ENCODE results near the gene GHRH.

GHRH gene

DNA sequence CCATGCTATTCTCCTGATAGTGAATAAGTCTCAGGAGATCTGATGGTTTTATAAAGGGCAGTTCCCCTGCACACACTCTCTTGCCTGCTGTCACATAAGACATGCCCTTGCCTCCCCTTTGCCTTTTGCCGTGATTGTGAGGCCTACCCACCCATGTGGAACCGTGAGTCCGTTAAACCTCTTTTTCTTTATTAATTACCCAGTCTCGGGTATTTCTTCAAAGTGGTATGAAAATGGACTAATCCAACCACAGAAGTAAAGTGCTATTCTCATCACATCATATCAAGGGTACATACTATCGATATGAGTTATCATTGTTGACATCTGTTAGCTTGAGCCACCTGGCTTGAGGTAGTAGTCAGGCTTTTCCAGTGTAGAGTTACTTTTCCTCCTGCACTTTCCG lies 30.1 kb upstream of the GHRH start:
- in situ Hi-C loops (cut with HindIII; ENCODE audit: low sequenced_read_pairs), result no loop called here

DNA sequence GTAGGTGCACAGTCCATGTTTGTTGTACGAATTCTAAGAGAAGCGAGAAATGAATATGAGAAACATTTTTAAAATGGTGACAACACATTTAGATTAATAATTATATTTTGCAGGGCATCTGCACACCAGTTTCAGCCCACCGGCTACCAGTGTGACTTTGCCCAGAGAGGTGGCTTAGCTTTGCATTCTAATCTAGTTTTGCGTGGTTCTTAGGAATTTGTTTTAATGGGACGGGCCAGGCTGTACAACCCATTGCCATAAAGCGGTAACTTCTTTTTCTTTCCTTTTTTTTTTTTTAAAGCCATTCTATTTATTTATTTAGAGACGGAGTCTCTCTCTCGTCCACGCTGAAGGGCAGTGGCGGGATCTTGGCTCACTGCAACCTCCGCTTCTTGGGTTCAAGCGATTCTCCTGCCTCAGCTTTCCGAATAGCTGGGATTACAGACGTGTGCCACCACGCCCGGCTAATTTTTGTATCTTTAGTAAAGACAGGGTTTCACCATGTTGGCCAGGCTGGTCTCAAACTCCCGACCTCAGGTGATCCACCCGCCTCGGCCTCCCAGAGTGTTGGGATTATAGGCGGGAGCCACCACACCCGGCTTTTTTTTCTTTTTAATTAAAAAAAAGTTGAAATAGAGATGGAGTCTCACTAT lies 28.7 kb upstream of the GHRH start:
- in situ Hi-C loops (cut with HindIII; ENCODE audit: low sequenced_read_pairs), result no loop called here

DNA sequence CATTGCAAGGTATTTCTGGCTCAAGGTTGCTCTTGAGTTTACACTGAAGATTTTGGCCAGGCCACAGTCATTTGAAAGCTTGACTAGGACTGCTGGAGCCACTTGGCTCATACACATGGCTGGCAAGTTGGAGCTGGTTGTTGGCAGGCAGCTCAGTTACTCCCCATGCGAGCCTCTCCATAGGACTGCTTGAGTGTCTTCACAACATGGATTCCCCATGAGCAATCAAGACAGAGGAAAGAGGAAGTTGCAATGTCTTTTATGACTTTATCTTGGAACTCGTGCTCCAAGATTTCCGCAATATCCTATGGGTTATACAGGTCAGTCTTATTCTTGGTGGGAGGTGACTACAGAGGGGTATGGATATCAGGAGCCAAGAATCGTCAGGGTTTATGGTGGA lies 26.5 kb upstream of the GHRH start:
- in situ Hi-C loops (cut with HindIII; ENCODE audit: low sequenced_read_pairs), result no loop called here

DNA sequence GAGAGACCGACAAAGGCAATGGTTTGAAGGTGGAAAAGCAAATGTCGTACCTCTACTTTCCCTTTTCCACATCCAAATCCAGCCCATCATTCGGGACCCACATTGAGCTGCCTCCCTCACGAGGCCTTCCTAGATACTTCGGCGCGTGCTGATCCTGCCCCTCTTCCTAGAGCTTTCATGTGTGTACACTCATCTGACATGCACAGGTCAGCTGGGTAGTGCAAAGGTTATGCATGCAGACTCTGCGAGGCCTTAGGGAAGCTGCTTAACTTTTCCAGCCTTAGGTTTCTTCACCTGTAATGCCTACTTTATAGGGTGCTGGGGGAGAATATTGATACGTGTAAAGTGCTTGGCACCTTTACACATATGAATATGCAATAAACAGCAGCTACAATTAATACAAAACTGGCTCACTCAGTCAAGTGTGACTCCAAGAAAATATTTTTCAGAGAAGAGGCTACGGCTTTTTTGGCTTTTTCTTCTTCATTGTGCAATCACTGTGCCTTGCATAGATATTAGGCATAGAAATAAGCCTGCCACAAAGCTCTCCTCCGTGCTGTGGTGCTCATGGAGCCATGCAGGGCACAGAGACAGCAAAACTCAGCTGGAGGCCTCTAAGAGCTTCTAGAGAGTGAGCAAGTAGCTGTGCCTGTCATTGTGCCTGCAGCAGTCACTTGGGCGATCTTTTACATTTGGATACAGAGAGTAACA lies 24.2 kb upstream of the GHRH start:
- in situ Hi-C loops (cut with HindIII; ENCODE audit: low sequenced_read_pairs), result no loop called here

DNA sequence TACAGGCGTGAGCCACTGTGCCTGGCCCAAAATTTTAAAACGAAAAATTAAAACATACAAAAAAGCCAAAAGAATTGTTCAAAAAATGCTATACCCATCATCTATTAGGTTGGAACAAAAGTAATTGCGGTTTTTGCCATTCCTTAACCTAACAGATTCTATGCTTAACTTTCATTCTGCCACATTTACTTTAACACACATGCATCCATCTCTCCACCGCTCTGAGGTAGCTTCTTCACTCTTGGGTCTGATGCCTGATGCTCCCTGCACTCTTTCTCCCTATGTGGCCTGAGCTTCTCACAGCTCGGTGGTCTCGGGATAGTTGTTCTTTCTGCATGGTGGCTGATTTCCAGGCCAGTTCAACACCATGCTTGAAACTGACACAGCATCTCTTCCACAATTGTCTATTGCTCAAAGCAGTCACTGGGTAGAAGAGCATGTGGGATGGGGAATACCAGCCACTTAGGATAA lies 23.1 kb upstream of the GHRH start:
- in situ Hi-C loops (cut with HindIII; ENCODE audit: low sequenced_read_pairs), result no loop called here

DNA sequence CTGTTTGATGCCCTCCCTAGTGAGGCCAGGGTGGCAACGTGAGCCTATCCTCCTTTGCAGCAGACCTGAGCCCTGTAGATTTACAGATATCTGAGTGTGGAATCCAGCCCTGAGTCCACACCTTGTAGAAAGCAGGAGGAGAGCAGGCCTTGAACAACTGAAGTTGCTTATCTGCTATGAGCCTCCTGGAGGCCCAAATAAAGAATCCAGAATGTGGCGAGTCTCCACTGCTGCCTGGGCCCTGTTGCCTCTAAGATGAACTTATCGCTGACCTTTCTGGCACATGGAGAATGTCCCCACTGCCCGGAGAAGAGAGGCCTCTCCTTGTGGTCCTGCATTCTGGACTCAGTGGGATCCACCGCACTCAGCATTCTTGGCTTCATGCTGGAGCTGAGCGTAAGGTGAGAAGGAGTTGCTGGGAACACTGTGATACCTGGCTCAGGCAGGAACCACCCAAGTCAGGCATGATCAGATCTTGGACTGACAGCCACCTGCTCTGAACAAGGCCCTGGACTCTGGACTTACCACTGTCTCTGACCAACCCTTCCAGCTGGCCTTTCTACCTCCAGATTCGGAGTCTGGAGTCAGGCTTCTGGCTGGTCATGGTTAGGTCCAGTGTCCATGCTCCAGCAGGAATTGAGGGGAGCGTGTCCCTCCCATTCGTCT lies 22.0 kb upstream of the GHRH start:
- in situ Hi-C loops (cut with HindIII; ENCODE audit: low sequenced_read_pairs), result no loop called here

DNA sequence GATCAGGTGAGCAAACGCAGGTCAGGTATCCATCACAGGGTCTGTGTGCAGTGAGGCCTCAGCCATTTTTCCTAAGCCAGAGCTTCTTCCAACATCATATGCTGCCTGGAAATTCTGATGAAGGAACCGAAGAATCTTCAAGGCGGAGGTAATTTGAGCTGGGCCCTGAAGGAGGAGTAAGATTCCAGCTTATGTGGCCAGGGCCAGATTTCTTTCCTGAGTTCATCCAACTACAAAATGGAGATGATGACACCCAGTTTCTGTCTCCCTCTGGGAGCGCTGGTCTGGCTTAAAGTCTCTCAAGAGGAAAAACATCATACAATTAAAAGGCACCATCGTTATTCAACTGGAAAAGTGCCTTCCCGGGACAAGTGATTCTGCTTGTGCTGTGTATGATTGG lies 20.9 kb upstream of the GHRH start:
- in situ Hi-C loops (cut with HindIII; ENCODE audit: low sequenced_read_pairs), result no loop called here

DNA sequence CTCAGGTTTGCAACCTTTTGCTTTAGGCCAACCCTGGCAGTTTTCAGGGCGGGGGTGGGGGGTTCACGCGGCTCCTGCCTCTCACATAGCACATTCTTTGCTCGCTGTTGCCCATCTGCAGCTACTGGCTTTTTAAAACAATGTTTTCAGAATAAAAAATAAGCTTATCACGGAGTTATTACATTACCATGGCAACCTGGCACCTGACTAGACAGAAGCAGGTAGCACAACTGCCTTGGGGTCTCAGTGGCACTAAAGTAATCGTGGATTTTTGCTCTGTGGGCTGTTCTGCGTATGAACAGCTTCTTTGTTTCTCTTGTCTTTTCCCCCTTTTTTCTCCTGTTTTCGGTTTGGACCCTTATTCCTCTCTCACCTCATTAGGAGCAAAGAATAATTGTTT lies 18.8 kb upstream of the GHRH start:
- in situ Hi-C loops (cut with HindIII; ENCODE audit: low sequenced_read_pairs), result no loop called here

DNA sequence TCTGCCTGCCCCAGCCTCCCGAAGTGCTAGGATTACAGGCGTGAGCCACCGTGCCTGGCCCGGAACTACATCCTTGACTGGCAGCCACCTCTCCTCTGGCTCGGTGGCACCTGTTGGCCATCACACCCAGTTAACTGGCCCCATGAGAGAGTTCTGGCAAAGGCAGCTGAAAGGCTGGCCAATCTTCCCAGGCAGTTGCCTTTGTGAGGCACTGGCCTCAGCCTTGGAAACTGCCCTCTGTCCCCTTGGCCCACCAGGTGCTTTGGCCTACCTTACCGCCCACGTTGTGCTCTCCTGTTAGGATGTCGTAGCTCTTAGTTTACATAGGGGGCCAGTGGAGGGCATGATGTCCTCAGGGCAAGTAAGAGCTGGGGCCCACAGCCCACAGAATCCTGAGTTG lies 18.2 kb upstream of the GHRH start:
- in situ Hi-C loops (cut with HindIII; ENCODE audit: low sequenced_read_pairs), result no loop called here

DNA sequence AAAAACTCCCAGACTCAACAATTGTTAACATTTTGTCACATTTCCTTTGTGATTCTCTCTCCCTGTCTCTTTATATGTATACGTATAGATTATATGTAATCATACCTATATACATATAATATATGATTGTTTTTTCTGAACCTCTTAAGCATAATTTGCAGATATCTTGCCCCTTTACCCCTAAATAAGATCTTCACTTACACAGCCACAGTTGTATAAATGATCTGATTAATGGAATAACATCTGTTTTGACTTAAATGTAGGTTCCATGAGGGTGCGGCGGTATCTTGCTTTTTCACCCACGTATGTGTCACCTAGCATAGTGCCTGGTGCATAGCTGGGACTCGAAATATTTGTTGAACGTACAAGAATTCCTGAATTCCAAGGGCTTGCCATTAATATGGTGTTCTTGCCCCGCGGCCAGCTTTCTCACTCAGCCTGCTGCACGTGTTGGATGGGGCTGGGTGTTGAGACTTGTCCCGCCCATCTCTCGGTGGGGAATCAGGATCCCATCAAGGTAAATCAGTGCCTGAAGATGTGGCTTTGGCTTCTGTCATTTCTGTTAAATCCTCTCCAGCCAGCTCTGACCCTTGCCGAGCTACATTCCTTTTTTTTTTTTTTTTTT lies 17.5 kb upstream of the GHRH start:
- in situ Hi-C loops (cut with HindIII; ENCODE audit: low sequenced_read_pairs), result no loop called here

DNA sequence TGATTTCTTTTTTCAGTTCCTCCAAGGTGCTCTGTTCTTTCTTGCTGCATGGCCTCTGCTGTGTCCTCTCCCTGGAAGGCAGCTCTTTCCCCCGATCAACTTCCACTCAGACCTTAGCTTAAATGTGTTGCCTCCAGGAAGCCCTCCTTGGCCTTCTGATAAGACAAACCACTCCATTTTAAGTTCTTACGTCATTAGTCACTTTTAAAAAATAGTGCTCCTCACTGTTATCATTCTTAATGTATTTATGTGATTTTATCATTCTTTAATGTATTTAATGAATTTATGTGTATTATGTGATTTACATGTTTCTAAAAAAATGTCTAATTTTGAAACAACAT lies 15.6 kb upstream of the GHRH start:
- in situ Hi-C loops (cut with HindIII; ENCODE audit: low sequenced_read_pairs), result no loop called here

DNA sequence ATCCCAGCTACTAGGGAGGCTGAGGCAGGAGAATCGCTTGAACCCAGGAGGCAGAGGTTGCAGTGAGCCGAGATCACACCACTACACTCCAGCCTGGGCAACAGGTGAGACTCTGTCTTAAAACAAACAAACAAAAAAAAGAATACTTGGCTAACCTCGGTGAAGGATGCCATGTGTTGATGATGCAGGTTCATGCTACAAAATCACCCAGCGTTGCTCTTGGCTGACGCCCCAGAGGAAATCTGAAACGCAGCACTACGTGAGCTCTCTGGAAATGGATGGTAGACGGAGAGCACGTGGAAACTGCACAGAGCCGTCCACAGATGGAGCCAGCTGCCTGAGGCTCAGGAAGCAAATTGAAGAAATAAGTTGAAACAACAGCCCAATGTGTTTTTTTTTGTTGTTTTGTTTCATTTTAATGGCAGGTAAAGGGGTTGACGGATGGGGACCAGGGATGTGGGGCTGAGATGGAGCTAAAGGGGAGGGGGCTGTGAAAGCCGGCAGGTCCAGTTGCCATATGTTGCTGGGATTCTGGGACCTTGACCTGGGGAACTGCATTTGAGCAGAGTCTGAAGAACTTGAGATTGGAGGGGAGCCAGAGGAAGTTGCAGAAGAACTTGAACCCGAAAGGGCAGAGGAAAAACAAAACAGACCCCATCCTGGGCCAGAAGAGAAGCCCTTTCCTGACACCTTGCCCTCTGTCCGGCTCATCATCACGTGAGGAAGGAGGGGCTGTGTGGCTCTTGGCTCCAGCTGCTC lies 15.1 kb upstream of the GHRH start:
- in situ Hi-C loops (cut with HindIII; ENCODE audit: low sequenced_read_pairs), result no loop called here

DNA sequence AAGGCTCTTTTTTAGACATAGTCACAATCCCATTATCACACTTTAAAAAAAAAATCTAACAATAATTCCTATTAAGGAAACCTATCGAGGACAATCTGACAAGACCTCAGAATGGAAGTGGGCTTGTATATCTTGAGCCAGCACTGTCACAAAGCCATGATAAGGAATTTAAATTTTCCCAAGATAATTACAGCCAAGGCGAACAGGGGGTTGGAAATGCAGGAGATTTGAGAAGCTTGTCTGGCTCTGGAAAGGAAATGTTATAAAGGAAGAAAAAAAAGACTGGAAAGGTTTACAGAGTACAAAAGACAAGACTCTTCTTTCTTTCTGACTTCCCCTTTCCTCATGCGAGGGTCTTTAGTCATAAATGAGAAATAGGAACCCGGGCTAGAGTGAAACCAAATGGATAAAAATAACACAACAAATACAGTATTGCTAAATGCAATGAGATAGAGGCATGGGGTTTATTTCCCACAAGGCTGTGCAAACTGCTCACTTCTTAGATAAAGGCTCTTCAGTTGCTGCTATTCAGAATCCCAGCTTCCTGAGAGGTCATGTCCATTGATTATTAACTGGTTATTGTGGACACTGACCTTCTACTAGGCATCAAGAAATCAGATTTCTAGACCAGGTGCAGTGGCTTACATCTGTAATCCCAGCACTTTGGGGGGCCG lies 13.4 kb upstream of the GHRH start:
- in situ Hi-C loops (cut with HindIII; ENCODE audit: low sequenced_read_pairs), result loop anchor here (25.0 kb wide), 1 partner anchor 237 kb away; the partner anchor contains the start of gene NNAT

DNA sequence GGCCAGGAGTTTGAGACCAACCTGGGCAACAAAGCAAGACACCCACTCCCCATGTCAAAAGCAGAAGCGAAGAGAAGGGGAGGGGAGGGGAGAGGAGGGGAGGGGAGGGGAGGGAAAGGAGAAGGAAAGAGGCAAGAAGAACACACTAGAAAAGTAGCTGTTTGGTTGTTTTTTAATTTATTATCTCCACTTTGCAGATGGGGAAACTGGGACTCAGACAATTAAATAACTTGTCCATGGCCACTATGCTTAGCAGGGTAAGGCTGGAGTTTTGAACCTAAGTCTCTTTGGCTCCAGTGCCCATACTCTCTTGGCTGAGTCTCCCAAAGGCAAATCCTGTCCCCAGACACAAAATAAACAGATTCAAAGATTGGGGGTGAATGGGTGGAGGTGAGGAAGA lies 12.4 kb upstream of the GHRH start:
- in situ Hi-C loops (cut with HindIII; ENCODE audit: low sequenced_read_pairs), result loop anchor here (25.0 kb wide), 1 partner anchor 238 kb away; the partner anchor contains the start of gene NNAT

DNA sequence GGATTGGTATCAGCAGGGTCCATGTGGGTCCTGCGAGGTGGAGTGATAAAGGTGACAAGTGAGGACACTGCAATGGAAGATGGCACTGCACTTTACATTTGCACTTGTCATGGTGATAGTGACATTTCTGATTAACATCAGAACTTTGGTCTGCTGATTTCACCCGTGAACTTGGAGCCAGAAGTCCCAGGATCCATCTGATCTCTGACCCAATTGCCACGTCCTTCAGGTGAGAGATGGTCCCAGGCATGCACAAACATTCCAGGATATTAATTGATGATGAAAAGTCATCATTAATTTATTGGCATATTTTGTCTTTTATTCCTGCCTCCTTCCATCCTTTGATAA lies 9.8 kb upstream of the GHRH start:
- in situ Hi-C loops (cut with HindIII; ENCODE audit: low sequenced_read_pairs), result loop anchor here (25.0 kb wide), 1 partner anchor 241 kb away; the partner anchor contains the start of gene NNAT

DNA sequence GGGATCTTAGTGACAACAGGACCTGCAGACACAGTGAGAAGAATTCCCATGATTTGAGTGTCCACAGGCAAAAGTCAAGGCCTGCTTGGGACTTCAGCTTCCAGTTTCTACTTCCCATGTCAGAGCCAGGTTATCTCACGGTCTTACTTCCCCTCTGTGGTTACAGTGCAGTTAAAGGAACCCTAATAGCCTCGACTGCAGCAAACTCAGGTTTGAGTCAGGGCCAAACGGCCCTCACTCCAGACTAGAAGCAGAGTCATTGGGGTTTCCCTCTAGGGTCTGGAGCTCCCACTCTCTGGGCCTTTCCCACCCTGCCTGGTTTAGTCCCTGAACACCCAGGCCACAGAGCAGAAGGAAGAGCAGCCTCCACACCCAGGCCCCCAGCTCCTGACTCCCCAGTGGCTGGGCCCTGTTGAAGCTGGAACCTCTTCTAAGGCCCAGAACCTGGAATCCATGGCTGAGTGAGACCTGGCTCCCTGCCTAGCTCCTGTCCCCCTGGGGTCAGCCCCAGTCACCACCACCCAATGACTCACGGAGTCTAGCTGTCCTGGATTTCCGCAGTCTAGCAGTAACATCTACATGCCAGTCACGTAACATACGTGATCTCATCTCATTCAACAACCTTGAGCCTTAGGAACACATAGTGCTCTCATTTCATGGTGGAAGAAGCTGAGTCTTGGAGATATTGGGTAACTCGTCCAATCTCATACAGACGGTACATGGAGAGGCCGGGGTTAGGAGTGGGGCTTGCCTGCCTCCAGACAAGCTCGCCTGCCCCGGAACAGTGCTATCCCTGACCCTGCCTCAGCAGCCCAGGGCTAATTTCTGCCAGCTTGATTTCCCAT lies 9.2 kb upstream of the GHRH start:
- in situ Hi-C loops (cut with HindIII; ENCODE audit: low sequenced_read_pairs), result loop anchor here (25.0 kb wide), 1 partner anchor 242 kb away; the partner anchor contains the start of gene NNAT

DNA sequence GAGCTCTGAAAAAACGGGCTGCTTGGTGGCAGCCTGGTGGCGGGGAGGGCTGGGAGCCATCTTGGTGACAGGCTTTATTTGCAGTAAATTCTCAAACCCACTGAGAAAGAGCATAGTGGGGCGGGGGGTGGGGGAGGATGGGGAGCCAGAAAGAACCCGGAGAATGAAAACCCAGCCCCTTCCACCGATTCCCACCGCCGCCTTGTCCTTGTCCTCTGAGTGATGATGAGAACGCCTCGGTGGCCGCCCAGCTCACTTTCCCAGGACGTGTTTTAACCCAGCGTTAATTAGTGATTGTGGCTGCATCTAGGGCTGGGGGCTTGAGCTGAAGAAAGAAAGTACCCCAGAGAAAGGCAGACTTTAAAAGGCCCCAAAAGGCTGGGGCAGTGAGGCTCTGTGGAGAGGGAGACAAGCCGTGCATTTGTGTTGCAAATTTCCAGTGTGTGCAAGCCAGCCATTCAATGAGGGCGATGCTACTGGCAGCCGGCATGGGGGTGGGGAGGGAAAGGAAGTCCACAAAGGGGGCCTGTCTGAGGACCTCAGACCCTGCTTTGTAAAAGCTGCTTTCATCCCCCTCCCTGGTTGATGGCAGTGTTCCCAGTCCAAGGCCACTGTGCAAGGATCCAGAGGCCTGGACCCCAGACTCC lies 6.2 kb upstream of the GHRH start:
- in situ Hi-C loops (cut with HindIII; ENCODE audit: low sequenced_read_pairs), result loop anchor here (5.0 to 25.0 kb wide), 2 partner anchors 85 to 245 kb away; partner anchors contain the start of gene NNAT

DNA sequence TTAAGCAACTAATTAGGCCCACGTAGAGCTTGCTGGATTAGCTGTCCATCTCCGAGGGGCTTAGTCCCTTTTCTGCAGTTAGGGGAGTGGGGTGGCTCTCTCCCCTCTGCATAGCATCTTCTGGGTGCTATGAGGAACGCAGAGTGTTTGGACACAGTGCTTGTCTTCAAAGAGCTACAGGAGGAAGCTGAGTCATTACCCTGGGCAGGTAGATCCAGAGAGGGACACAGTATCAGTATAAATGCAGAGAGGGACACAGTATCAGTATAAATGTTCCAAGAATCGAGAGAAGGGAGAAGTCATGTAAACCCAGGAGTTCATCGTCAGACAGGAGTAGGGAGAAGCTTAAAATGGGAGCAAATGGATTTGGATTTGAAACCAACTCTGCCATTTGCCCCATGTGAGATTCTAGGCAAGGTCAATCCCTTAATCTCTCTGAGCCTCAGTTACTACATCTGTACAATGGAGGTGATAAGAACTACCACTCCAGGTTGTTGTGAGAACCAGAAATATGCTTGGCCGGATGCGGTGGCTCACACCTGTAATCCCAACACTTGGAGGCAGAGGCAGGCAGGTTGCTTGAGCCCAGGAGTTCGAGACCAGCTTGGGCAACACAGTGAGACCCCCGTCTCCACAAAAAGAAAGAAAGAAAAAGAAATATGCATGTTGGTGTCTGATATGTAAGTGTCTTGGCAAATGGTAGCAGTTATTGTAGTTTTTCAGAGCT lies 5.5 kb upstream of the GHRH start:
- in situ Hi-C loops (cut with HindIII; ENCODE audit: low sequenced_read_pairs), result loop anchor here (5.0 to 25.0 kb wide), 2 partner anchors 85 to 245 kb away; partner anchors contain the start of gene NNAT

Data from DLD1 (cell line).